BJ (cell line): ENCODE results near the gene ATCAY. TPM values are rescaled to one million over a fixed set of nuclear protein-coding genes. Genes with fewer than 3 reads are reported as not detected.

Source experiments
- CTCF ChIA-PET: fragments of 350-600 bp; formaldehyde crosslinking; extraction: SDS; loops from one replicate; lab custom pipeline; 2021; ENCODE audit warnings: antibody characterized with exemption, inconsistent platforms; lab: Yijun Ruan, JAX
- POLR2A ChIA-PET: fragments of 300-600 bp; sonication (Branson Sonifier 250); formaldehyde crosslinking; extraction: SDS; loops from one replicate; lab custom pipeline; 2021; ENCODE audit warnings: antibody characterized with exemption; lab: Charles Lee
- DNase-seq: peaks from one replicate; pipeline ENCODE4 v3.0.0-alpha.2; 2011; ENCODE audit warnings: low read depth
- H3K27me3 ChIP-seq: 2 replicates; pipeline ENCODE4 v1.6.0; 2011; ENCODE audit warnings: low read length; ENCODE audit not compliant: control insufficient read depth, insufficient read depth
- H3K36me3 ChIP-seq: 2 replicates; pipeline ENCODE4 v1.5.1; 2011; ENCODE audit warnings: low read length; ENCODE audit not compliant: control insufficient read depth, insufficient read depth
- H3K4me3 ChIP-seq: 2 replicates; pipeline ENCODE4 v1.5.1; 2011; ENCODE audit warnings: low read depth, mild to moderate bottlenecking, control low read depth, low read length
- polyA plus RNA-seq: library from polyadenylated mRNA; depleted of rRNA; stranded (reverse); fragments of >200 nt; gene quantifications from 2 replicates; pipeline ENCODE4 v1.2.3, GENCODE V29; 2011
- TF ChIP-seq, protein P1 (sequence below): IDR thresholded peaks from 2 replicates; pipeline ENCODE4 v1.5.1; 2011; ENCODE audit warnings: low read depth, mild to moderate bottlenecking, control low read depth, inconsistent platforms, low read length, moderate library complexity; ENCODE audit not compliant: insufficient read depth

ATCAY gene
- polyA plus RNA-seq, 1 experiment: not detected

DNA sequence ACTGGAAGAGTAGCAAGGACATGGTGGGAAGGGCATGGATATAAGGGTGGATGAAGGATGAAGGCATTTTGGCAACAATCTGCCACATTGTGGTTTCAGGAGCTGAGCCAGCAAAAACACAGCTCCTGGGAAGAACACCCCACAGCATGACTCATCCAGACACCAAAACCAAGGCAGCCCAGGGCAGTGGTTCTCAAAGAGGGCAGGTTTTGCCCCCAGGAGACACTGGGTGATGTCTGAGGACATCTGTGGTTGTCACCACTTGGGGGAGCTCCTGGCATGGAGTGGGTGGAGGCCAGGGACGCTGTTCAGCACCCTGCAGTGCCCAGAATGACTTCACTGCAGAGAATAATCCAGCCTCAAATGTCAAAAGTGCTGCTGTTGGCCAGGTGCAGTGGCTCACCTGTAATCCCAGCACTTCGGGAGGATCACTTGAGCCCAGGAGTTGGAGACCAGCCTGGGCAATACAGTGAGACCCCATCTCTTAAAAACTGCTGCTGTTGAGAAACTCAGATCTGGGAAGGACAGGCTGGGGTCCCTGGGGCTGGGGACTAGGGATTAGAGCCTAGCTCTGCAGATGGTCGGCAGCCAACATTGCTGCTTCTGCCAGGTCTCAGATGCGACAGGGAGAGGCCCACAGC lies 27.8 kb upstream of the ATCAY start:
- Histone ChIP-seq H3K4me3 (no peak overlapping the region), H3K36me3 (no peaks in the 10 kb centered on the region), H3K27me3 (peaks cover under 1% of the 10 kb centered on the region)
- CTCF ChIA-PET: interaction anchor here (0.8 to 2.3 kb wide), 4 partner anchors 21 to 116 kb away, joined by 3 to 6 read pairs (median 3); no protein-coding TSS in a partner anchor
- TF ChIP-seq, protein P1, sequence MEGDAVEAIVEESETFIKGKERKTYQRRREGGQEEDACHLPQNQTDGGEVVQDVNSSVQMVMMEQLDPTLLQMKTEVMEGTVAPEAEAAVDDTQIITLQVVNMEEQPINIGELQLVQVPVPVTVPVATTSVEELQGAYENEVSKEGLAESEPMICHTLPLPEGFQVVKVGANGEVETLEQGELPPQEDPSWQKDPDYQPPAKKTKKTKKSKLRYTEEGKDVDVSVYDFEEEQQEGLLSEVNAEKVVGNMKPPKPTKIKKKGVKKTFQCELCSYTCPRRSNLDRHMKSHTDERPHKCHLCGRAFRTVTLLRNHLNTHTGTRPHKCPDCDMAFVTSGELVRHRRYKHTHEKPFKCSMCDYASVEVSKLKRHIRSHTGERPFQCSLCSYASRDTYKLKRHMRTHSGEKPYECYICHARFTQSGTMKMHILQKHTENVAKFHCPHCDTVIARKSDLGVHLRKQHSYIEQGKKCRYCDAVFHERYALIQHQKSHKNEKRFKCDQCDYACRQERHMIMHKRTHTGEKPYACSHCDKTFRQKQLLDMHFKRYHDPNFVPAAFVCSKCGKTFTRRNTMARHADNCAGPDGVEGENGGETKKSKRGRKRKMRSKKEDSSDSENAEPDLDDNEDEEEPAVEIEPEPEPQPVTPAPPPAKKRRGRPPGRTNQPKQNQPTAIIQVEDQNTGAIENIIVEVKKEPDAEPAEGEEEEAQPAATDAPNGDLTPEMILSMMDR: no peak
- POLR2A ChIA-PET: no interaction called here
- DNase-seq: no peak

DNA sequence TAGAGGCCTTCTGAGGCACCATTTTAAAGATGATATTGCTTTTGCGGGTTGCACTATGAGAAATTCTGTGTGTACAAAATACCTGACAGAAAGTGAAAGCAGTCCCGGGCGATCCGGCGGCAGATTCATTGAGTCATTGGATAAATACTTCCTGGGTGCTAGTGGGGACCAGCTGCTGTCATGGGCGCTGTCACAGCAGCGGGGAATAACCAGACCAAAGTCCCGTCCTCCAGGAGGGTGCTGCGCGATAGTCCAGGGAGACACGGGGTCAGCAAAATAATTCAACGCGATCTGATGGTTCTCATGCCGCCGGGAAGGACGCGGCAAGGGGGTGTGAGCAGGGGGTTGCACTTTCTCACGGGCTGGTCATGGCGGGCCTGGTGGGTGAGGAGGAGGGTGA lies 25.2 kb upstream of the ATCAY start:
- no peak overlapping the region for H3K4me3 ChIP-seq
- POLR2A ChIA-PET: no interaction called here
- TF ChIP-seq, protein P1: no peak
- DNase-seq: no peak
- H3K27me3 ChIP-seq: no peaks in the 10 kb centered on the region
- CTCF ChIA-PET: no interaction called here
- no peaks in the 10 kb centered on the region for H3K36me3 ChIP-seq

DNA sequence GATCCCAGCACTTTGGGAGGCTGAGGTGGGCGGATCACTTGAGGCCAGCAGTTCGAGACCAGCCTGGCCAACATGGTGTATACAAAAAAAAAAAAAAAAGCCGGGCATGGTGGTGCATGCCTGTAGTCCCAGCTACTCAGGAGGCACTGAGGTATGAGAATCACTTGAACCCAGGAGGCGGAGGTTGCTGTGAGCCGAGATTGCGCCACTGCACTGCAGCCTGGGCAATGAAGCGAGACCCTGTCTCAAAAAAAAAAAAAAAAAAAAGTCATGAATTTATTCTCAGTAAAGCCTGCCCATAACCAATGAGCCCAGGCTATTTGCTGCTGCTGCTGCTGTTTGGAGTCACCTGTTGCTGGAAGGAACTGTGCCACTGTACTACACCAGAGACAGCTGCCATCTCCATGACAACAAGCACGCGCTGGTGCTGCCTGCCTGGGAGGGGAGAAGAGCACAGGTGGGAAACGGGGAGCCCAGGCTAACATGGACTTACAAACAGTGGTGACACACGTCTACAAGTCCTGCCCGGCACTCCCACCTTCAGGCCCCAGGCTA lies 23.0 kb upstream of the ATCAY start:
- no peak for DNase-seq
- Histone ChIP-seq H3K36me3 (no peaks in the 10 kb centered on the region), H3K4me3 (no peak overlapping the region), H3K27me3 (peaks cover 4% of the 10 kb centered on the region; the same call in 1 of the 2 replicates)
- CTCF ChIA-PET: no interaction called here
- TF ChIP-seq, protein P1: no peak
- POLR2A ChIA-PET: no interaction called here

DNA sequence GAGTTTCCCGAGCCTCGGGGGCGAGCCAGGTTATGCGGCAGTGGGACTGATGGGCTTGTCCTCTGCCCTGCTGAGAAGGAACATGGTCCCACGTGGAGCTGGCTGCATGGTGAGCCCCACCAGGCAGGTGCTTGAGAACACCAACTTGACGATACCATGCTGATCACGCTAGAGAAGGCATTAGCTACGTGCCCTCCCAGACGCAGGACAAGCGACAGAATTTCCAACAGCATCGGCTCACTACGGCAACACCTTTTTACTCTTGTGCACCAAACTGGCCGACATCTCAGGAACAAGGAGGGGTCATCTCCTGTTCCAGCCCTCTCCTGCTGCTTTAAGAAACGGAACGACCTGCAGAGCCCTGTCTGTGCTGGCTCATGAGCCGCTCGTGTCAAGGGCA lies 20.0 kb upstream of the ATCAY start:
- ChIA-PET POLR2A (no interaction called here), CTCF (no interaction called here)
- H3K36me3 ChIP-seq: no peaks in the 10 kb centered on the region
- no peak overlapping the region for H3K4me3 ChIP-seq
- TF ChIP-seq, protein P1: no peak
- no peak for DNase-seq
- peaks cover 4% of the 10 kb centered on the region; the same call in 1 of the 2 replicates for H3K27me3 ChIP-seq

DNA sequence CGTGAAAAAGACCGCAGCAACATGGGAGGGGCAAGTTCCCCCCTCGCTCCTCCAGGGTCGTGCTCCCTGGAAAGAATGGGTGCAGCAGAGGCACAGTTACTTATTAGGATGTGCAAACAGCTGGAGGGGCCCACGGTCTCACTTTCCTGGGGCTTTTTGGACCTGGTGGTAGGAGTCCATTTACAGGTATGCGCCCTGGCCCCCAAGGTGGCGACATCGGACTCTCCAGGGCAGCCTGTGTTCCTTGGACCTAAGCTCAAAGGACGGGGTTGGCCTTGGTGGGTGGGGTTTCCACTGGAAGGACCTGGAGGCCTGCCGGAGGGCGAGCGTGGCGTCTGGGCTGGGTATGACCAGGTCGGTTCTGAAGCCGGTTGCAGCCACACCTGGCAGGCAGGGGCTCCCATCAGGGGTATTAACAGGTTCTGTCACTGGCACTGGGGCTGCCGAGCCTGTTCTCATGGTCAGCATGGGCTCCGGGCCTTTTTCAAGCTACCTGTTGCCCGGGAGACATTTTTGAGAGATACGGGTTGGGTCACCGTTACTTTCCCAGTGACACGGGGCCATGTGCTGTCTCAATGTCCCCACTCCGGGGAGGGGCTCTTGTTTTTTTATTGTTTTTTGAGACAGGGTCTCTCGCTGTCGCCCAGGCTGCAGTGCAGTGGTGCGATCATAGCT lies 17.5 kb upstream of the ATCAY start:
- Histone ChIP-seq H3K36me3 (no peaks in the 10 kb centered on the region), H3K27me3 (peaks cover 13% of the 10 kb centered on the region), H3K4me3 (no peak overlapping the region)
- POLR2A ChIA-PET: no interaction called here
- CTCF ChIA-PET: no interaction called here
- DNase-seq: no peak
- TF ChIP-seq, protein P1: no peak
